K562 (cell line): ENCODE measurements around the gene POMP. TPM values are rescaled to one million over a fixed set of nuclear protein-coding genes. Genes with fewer than 3 reads are reported as not detected.

Source experiments
- CBFA2T3 ChIP-seq: fragments of 450-650 bp; IDR thresholded peaks from 2 replicates; pipeline ENCODE4 v1.6.1; 2017
- CEBPB ChIP-seq: fragments of 450-650 bp; IDR thresholded peaks from 2 replicates; pipeline ENCODE4 v1.6.1; 2016; ENCODE audit warnings: missing genetic modification characterization, missing compliant biosample characterization
- CREM ChIP-seq: IDR thresholded peaks from 2 replicates; pipeline ENCODE4 v1.6.1; 2014; ENCODE audit warnings: antibody characterized with exemption, low read depth
- DEAF1 ChIP-seq: fragments of 450-650 bp; formaldehyde crosslinking; IDR thresholded peaks from 2 replicates; pipeline ENCODE4 v1.4.0; 2020; ENCODE audit warnings: mild to moderate bottlenecking, moderate library complexity
- FUS ChIP-seq: fragments of 200-400 bp; formaldehyde crosslinking; optimal IDR thresholded peaks from 2 replicates; pipeline ENCODE3; 2017; ENCODE audit warnings: low read depth, low read length
- MGA ChIP-seq: fragments of 450-650 bp; IDR thresholded peaks from 2 replicates; pipeline ENCODE4 v1.6.1; 2016; ENCODE audit warnings: mild to moderate bottlenecking, moderate library complexity
- NR2C1 ChIP-seq, 2 experiments: fragments of 450-650 bp; IDR thresholded peaks; 2 replicates each; pipeline ENCODE4 v1.6.1; 2017; ENCODE audit warnings: mild to moderate bottlenecking in 2 of 2, antibody characterized with exemption in 1 of 2, inconsistent platforms in 1 of 2, missing compliant biosample characterization in 1 of 2, missing genetic modification characterization in 1 of 2
- POLR2AphosphoS5 ChIP-seq: IDR thresholded peaks from 2 replicates; pipeline ENCODE4 v1.6.1; 2011; ENCODE audit warnings: mild to moderate bottlenecking, low read depth, low read length, moderate library complexity; ENCODE audit not compliant: control insufficient read depth, insufficient read depth
- RBM39 ChIP-seq: fragments of 200-400 bp; formaldehyde crosslinking; optimal IDR thresholded peaks from 2 replicates; pipeline ENCODE3; 2018; ENCODE audit warnings: low read depth, low read length
- TCF15 ChIP-seq: fragments of 250-450 bp; sonication (Bioruptor Pico); IDR thresholded peaks from 2 replicates; pipeline ENCODE4 v1.8.0; 2022; ENCODE audit warnings: moderate library complexity, mild to moderate bottlenecking, inconsistent platforms
- TCF3 ChIP-seq: sonication (generic); formaldehyde crosslinking; IDR thresholded peaks from 2 replicates; pipeline ENCODE4 v1.4.0; 2020; ENCODE audit warnings: mild to moderate bottlenecking, missing genetic modification reagents
- ZBTB43 ChIP-seq: sonication (generic); formaldehyde crosslinking; IDR thresholded peaks from 2 replicates; pipeline ENCODE4 v1.8.0; 2023; ENCODE audit warnings: mild to moderate bottlenecking, missing genetic modification reagents
- ZNF583 ChIP-seq: fragments of 250-450 bp; sonication (Bioruptor Pico); IDR thresholded peaks from 2 replicates; pipeline ENCODE4 v1.4.0; 2020
- ZNF644 ChIP-seq: fragments of 200-800 bp; sonication (Bioruptor generic); IDR thresholded peaks from 2 replicates; pipeline ENCODE4 v1.6.1; 2016; ENCODE audit warnings: low read depth, missing genetic modification characterization, missing compliant biosample characterization
- polyA plus RNA-seq, 8 experiments: library from polyadenylated mRNA; depleted of rRNA in 4 of 8; stranded (reverse) in 5 of 8; unstranded in 3 of 8; fragments of >200 nt; fragmentation: Nextera tagmentation in 2 of 8; fragmentation: Illumina TruSeq in 1 of 8; extraction: Ambion mirVana in 2 of 8; extraction: Trizol in 1 of 8; gene quantifications; 2 replicates each; pipeline versions ENCODE4 v1.2.1 to v1.2.3, GENCODE V29; 2011 to 2014; ENCODE audit warnings: inconsistent platforms in 1 of 8, missing spikeins in 1 of 8
- total RNA-seq, 7 experiments: library from RNA; depleted of rRNA in 6 of 7; stranded (reverse); fragments of >200 nt in 6 of 7; fragmentation: Illumina TruSeq in 2 of 7; extraction: Trizol in 2 of 7; gene quantifications; 2 replicates each; pipeline versions ENCODE4 v1.2.1 to v1.2.3, GENCODE V29; 2011 to 2021; ENCODE audit warnings: low replicate concordance in 1 of 7

Gene POMP
- total and polyA plus RNA-seq, 9 of the 15 experiments (the other 6 are each of a cell fraction or from before 2014, with no cell fraction given): 69.2 to 647 (median 118) TPM

GRCh38 chr13:28611654-28612131, 47.2 kb upstream of the POMP start (continued):
- TF ChIP-seq CEBPB (tag) (no peak), FUS (no peak), TCF3 (CRISPR knock-in tag) (peak; percentile 24; the same call in 1 of the 2 replicates), DEAF1 (CRISPR knock-in tag) (no peak), ZBTB43 (CRISPR knock-in tag) (no peak), RBM39 (no peak), ZNF583 (CRISPR knock-in tag) (0 out of 2 replicates have a peak, but pooled peaks have one; percentile 32), CREM (0 out of 2 replicates have a peak, but pooled peaks have one; percentile 8), CBFA2T3 (peak; percentile 47; the same call in 1 of the 2 replicates), POLR2AphosphoS5 (no peak), ZNF644 (tag) (no peak), TCF15 (no peak), NR2C1 (IDR thresholded peaks at IDR 0.05) (no peak), NR2C1 (tag; IDR thresholded peaks at IDR 0.05) (0 out of 2 replicates have a peak, but pooled peaks have one; percentile 23), MGA (no peak)
